ENCODE data around the gene NSD1. TPM values are rescaled to one million over a fixed set of nuclear protein-coding genes. Genes with fewer than 3 reads are reported as not detected.

The NSD1 gene
- total RNA-seq, 1 donor from 2014 or later = 45.4 TPM

DNA sequence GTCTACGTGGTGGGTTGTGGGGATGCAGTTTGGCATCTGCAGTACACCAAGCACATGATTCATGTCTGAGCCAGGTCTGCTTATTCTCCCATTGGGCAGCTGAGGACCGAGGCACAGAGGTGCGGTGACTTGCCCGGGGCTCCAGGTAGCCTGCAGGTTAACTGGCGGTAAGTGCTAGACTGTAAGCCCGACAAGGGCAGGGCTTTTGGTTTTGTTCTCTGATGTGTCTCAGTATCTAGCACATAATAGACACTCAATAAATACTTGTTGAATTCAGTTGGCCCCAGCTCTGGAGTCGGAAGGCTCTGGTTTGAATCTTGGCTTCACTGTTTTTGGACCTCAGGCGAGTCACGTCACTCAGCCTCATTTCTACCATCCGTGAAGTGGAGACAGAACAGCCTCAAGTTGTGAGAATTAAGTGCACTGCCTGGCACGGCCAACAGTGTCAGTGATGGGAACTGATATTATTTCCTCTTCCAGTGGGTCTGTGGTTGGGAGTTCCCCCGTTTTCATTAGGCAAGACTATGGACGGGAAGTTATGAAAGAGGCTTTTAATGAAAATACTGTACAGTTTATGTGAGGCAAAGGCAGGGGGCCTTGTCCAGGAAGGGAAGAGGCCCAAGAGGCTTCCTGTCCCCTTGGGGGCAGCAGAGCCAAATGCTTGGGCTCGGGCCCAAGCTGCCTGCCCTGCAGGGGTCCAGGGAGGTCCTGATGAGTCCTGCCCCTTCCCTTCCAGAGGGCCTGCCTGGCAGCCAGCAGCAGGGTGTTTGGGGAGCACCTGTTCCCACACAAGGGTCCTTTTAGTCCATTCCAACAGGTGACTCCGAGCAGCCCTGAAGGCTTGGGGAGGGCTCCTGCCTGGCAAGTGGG lies 173.3 kb downstream of the NSD1 start:
- Histone ChIP-seq H3K27ac (no peak overlapping the region), H3K4me1 (peaks cover 58% of the 10 kb centered on the region), H3K36me3 (no peaks in the 10 kb centered on the region), H3K9me3 (no peaks in the 10 kb centered on the region), H3K27me3 (no peaks in the 10 kb centered on the region), H3K4me3 (no peak overlapping the region)
- intact Hi-C loops (cut with DNase I) = loop anchor here (10.0 kb wide), 1 partner anchor 192 kb away; no protein-coding TSS in a partner anchor
- DNase-seq (ENCODE audit: extremely low spot score in 2 of 2) = no peak
- TF ChIP-seq, protein P1, sequence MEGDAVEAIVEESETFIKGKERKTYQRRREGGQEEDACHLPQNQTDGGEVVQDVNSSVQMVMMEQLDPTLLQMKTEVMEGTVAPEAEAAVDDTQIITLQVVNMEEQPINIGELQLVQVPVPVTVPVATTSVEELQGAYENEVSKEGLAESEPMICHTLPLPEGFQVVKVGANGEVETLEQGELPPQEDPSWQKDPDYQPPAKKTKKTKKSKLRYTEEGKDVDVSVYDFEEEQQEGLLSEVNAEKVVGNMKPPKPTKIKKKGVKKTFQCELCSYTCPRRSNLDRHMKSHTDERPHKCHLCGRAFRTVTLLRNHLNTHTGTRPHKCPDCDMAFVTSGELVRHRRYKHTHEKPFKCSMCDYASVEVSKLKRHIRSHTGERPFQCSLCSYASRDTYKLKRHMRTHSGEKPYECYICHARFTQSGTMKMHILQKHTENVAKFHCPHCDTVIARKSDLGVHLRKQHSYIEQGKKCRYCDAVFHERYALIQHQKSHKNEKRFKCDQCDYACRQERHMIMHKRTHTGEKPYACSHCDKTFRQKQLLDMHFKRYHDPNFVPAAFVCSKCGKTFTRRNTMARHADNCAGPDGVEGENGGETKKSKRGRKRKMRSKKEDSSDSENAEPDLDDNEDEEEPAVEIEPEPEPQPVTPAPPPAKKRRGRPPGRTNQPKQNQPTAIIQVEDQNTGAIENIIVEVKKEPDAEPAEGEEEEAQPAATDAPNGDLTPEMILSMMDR (IDR thresholded peaks at IDR 0.05) = no peak
- no peak for TF ChIP-seq POLR2AphosphoS5 (IDR thresholded peaks at IDR 0.05; ENCODE audit: insufficient read depth in 1 of 2, low read depth in 1 of 2)
- TF ChIP-seq POLR2A (IDR thresholded peaks at IDR 0.05) = no peak

- no peaks in the 10 kb centered on the region for H3K27me3 ChIP-seq
- H3K9me3 ChIP-seq = no peaks in the 10 kb centered on the region
- intact Hi-C loops (cut with DNase I) = loop anchor here (10.0 kb wide), 1 partner anchor 193 kb away; no protein-coding TSS in a partner anchor
- no peak overlapping the region for H3K4me3 ChIP-seq
- H3K36me3 ChIP-seq = no peaks in the 10 kb centered on the region
- TF ChIP-seq POLR2AphosphoS5 (IDR thresholded peaks at IDR 0.05; ENCODE audit: insufficient read depth in 1 of 2, low read depth in 1 of 2) (no peak), POLR2A (IDR thresholded peaks at IDR 0.05) (no peak)
- TF ChIP-seq, protein P1 (IDR thresholded peaks at IDR 0.05) = no peak
- H3K4me1 ChIP-seq = peaks cover 55% of the 10 kb centered on the region
- no peak overlapping the region for H3K27ac ChIP-seq
- no peak for DNase-seq (ENCODE audit: extremely low spot score in 2 of 2)
These were observed 174.2 kb downstream of the NSD1 start for GRCh38 chr5:177307544-177308363.

GRCh38 chr5:177308740-177309139 lies 175.2 kb downstream of the NSD1 start:
- Histone ChIP-seq H3K36me3 (no peaks in the 10 kb centered on the region), H3K27me3 (no peaks in the 10 kb centered on the region), H3K4me1 (peaks cover 53% of the 10 kb centered on the region), H3K27ac (no peak overlapping the region), H3K4me3 (no peak overlapping the region), H3K9me3 (no peaks in the 10 kb centered on the region)
- TF ChIP-seq POLR2AphosphoS5 (IDR thresholded peaks at IDR 0.05; ENCODE audit: insufficient read depth in 1 of 2, low read depth in 1 of 2) (no peak), POLR2A (IDR thresholded peaks at IDR 0.05) (no peak)
- TF ChIP-seq, protein P1 (IDR thresholded peaks at IDR 0.05) = no peak
- intact Hi-C loops (cut with DNase I) = loop anchor here (10.0 kb wide), 1 partner anchor 194 kb away; no protein-coding TSS in a partner anchor
- DNase-seq (ENCODE audit: extremely low spot score in 2 of 2) = peak in 1 of 2 donors; percentile 71

DNA sequence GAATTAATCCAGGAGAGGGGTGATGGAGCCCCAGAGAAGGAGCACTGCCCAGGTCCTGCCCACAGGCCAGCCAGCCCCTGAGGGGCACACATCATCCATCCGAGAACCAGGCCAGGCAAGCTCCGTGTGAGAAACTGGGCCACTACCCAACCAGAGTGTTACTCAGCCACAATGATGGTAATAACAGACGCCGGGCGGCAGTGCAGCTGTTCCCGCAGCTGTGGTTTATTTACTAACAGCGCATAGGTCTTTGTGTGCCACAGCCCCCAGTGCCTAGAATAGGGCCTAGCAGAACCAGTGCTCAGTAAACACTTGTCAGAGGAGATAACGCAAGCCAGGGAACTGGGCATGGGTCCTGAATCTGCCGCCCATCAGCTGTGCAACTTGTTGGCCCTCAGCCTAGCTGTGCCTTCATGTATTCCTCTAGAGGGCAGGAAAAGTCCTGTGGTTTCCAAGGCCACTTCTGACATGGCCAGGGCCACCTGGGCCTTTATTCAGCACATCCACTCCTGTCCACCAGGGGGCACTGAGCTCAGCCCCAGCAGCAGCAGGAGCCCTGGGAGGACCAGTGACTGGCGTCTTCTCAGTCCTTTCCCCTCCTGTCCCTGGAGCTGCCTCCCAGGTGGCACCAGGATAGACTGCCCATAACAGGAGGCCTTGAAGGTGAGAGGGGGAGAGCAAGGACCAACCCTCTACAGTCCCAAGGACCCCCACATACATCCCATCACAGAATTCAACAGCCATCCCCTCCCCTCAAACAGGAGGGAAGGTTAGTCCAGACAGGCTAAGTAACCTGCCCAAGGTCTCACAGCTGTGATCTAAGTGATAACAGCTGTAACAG lies 176.0 kb downstream of the NSD1 start:
- H3K4me1 ChIP-seq = peaks cover 46% of the 10 kb centered on the region
- no peaks in the 10 kb centered on the region for H3K9me3 ChIP-seq
- H3K4me3 ChIP-seq = no peak overlapping the region
- peak in 1 of 2 donors; percentile 86 for DNase-seq (ENCODE audit: extremely low spot score in 2 of 2)
- H3K36me3 ChIP-seq = no peaks in the 10 kb centered on the region
- TF ChIP-seq, protein P1 (IDR thresholded peaks at IDR 0.05) = peak; percentile 34 to 62 (median 44)
- TF ChIP-seq POLR2AphosphoS5 (IDR thresholded peaks at IDR 0.05; ENCODE audit: insufficient read depth in 1 of 2, low read depth in 1 of 2) = no peak
- no peaks in the 10 kb centered on the region for H3K27me3 ChIP-seq
- intact Hi-C loops (cut with DNase I) = loop anchor here (10.0 kb wide), 2 partner anchors 145 to 195 kb away; no protein-coding TSS in a partner anchor
- no peak overlapping the region for H3K27ac ChIP-seq

Data from vagina (tissue), 2 donors.